Coronary artery (tissue), 2 donors: ENCODE measurements around the gene BCL6.

Experiments
- DNase-seq: peaks from one replicate; pipeline ENCODE4 v3.0.0-alpha.2; 2017; ENCODE audit warnings: low spot score
- H3K27ac ChIP-seq, 2 donors: fragments of 200-600 bp; sonication (generic); one replicate each; pipeline ENCODE4 v1.5.1; 2016 to 2019
- H3K4me3 ChIP-seq: fragments of 200-600 bp; sonication (generic); 2 replicates; pipeline ENCODE4 v1.5.1; 2016; ENCODE audit warnings: mild to moderate bottlenecking, moderate library complexity
- CTCF ChIP-seq: fragments of 200-600 bp; sonication (generic); IDR thresholded peaks from one replicate; pipeline ENCODE4 v1.5.1; 2019; ENCODE audit warnings: antibody characterized with exemption

Gene BCL6

DNA sequence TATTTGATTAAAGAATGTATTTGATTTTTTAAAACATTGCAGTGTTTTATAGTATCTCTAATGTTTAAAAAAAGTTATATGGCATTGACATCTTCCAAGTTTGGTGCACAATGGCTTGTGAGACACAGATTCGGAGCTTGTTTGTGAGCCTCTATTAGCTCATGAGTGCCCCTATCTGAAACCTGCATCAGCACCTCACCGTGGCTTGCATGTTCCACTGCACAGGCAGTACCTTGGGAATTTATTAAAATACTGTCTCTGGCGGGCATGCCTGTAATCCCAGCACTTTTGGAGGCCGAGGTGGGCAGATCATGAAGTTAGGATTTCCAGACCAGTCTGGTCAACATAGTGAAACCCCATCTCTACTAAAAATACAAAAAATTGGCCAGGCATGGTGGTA lies 36.1 kb downstream of the BCL6 start:
- H3K27ac ChIP-seq, result no peak overlapping the region

DNA sequence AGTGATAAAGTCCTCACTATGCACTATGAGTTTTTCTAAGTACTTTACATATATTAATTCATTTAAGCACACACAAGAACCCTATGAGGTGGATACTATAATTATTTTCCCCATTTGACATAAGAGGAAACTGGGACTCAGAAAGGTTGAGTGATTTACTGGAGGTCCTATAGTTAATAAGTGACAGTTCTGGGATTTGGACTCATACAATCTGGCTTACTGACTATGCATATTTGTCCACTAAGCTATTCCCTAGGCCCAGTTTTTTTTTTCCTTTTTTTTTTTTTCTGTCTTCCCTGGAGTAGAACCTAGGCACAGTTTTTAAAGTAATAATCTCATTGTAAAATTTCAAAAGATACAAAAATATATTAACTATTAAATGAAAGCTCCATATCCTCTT lies 36.6 kb downstream of the BCL6 start:
- Histone ChIP-seq H3K27ac (no peak overlapping the region), H3K4me3 (no peak overlapping the region)
- TF ChIP-seq CTCF, result no peak
- no peak for DNase-seq

More for the DNA sequence above, 36.1 kb downstream of the BCL6 start:
- no peak overlapping the region for H3K4me3 ChIP-seq
- no peak for TF ChIP-seq CTCF
- no peak for DNase-seq

DNA sequence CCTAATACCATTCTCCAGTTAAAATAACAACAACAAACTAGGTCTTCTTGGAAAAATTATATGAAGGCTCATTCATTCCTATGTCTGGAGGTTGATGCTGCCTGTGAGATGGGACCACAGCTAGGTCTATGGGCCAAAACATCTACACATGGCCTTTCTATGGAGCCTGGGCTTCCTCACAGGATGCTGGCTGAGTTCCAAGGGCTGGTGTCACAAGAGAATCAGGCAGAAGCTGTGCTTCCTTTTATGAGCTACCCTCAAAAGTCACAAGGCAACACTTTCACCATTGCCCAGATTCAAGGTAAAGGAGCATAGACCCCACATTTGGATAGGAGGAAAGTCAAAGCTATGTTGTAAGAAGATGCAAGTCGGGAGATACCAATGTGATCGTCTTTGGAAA lies 38.3 kb downstream of the BCL6 start:
- no peak overlapping the region for H3K4me3 ChIP-seq
- TF ChIP-seq CTCF, result no peak
- no peak overlapping the region for H3K27ac ChIP-seq
- DNase-seq, result no peak

DNA sequence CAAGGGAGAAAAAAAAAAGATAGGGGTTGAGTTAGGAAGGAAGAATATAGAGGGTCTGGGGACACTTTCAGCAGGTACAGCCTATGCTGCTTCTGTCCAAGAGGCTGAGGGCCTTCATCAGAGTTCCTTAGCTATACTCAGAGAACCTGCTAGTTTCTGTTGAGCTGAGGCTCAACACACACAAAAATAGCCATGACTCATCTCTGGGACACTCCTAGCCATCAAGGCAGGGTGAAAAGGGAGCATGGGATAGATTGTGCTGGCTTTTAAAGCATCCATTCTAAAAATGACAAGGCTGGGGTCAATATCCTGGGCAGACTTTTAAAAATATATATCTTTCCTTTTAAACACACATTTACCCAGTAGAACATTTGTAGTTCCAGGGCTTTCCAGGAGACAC lies 40.1 kb downstream of the BCL6 start:
- no peak overlapping the region for H3K4me3 ChIP-seq
- no peak for DNase-seq
- H3K27ac ChIP-seq, result no peak overlapping the region
- TF ChIP-seq CTCF, result no peak

DNA sequence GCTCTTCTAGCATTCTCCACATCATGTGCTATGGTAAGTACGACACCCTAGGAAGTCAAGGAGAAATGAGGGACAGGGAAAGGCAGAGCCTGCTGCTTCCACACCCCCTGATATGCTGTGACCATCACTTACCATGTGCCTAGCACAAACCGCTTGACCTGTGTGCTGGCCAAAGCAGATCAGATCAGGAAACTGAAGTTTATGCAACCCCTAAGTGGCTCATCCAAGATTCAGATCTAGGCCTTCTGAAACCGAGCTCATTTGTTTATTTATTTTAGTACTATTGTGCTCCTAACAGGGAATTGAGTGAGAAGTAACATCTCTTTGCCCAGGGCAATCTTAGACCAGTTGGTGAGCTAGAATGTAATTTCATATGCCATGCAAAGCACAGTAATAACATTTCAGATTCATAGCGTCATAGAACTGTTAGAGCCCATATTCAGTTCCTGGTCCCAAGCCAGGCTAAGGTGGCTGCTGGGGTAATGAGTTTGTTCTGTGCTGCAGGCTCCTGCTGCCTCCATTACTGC lies 42.7 kb downstream of the BCL6 start, which contains the start of gene RTP2:
Gene RTP2 (minus strand): TSS at position 51 of the 527 bp plus-strand sequence. CDS start 429 bp downstream, outside the sequence.
- no peak within 1 kb of the TSS for H3K4me3 ChIP-seq
- no peak for DNase-seq
- H3K27ac ChIP-seq, result no peak within 1 kb of the TSS
- no peak for TF ChIP-seq CTCF

GRCh38 chr3:187700249-187700648 lies 45.0 kb downstream of the BCL6 start:
- TF ChIP-seq CTCF, result no peak

GRCh38 chr3:187698499-187699399 lies 46.5 kb downstream of the BCL6 start:
- TF ChIP-seq CTCF, result no peak
- Histone ChIP-seq H3K4me3 (no peak overlapping the region), H3K27ac (no peak overlapping the region)
- DNase-seq, result no peak

More at GRCh38 chr3:187700249-187700648, 45.0 kb downstream of the BCL6 start:
- H3K27ac ChIP-seq, result no peak overlapping the region
- DNase-seq, result no peak
- H3K4me3 ChIP-seq, result no peak overlapping the region
